Esophagus muscularis mucosa (tissue), 4 donors: Measurements from ENCODE around the gene DAAM2. TPM values are rescaled to one million over a fixed set of nuclear protein-coding genes. Genes with fewer than 3 reads are reported as not detected.

Source experiments
- DNase-seq: peaks from one replicate; pipeline ENCODE4 v3.0.0-alpha.2; 2017; ENCODE audit errors: extremely low spot score
- H3K27ac ChIP-seq, 4 donors: fragments of 200-600 bp; sonication (generic); replicated peaks in 1 of 4; 1 replicate in 3 of 4; 2 replicates in 1 of 4; pipeline ENCODE4 v1.5.1; 2016 to 2019; ENCODE audit warnings: mild to moderate bottlenecking in 1 of 4
- H3K27me3 ChIP-seq, 4 donors: fragments of 200-600 bp; sonication (generic); one replicate each; pipeline versions ENCODE4 v1.5.1 to v1.6.0; 2016 to 2019
- H3K36me3 ChIP-seq, 4 donors: fragments of 200-600 bp; sonication (generic); one replicate each; pipeline ENCODE4 v1.5.1; 2016 to 2019
- H3K4me1 ChIP-seq, 4 donors: fragments of 200-600 bp; sonication (generic); one replicate each; pipeline ENCODE4 v1.5.1; 2016 to 2019
- H3K4me3 ChIP-seq, 4 donors: fragments of 200-600 bp; sonication (generic); 1 replicate in 2 of 4; 2 replicates in 2 of 4; pipeline ENCODE4 v1.5.1; 2016 to 2019; ENCODE audit warnings: mild to moderate bottlenecking in 4 of 4, moderate library complexity in 1 of 4
- H3K9me3 ChIP-seq, 4 donors: fragments of 200-600 bp; sonication (generic); 1 replicate in 3 of 4; 2 replicates in 1 of 4; pipeline ENCODE4 v1.5.1; 2016 to 2019
- CTCF ChIP-seq, 3 experiments: fragments of 200-600 bp in 2 of 3; fragments of 450-650 bp in 1 of 3; sonication (generic) in 2 of 3; IDR thresholded peaks; one replicate each; pipeline ENCODE4 v1.5.1; 2017 to 2019; ENCODE audit warnings: antibody characterized with exemption in 3 of 3, mild to moderate bottlenecking in 2 of 3, moderate library complexity in 1 of 3
- EP300 ChIP-seq: sonication (generic); formaldehyde crosslinking; IDR thresholded peaks from one replicate; pipeline ENCODE4 v1.6.1; 2017; ENCODE audit warnings: antibody characterized with exemption
- POLR2A ChIP-seq: fragments of 450-650 bp; IDR thresholded peaks from one replicate; pipeline ENCODE4 v1.6.1; 2017; ENCODE audit warnings: antibody characterized with exemption, moderate library complexity, mild to moderate bottlenecking, low read depth
- POLR2AphosphoS5 ChIP-seq, 2 donors: sonication (generic); formaldehyde crosslinking; IDR thresholded peaks; one replicate each; pipeline ENCODE4 v1.6.1; 2017; ENCODE audit warnings: antibody characterized with exemption in 2 of 2
- WGBS: methylation state at CpG from one replicate; pipeline ENCODE4 v1.1.5; 2018; 5-methylcytosine and 5-hydroxymethylcytosine counted together
- intact Hi-C: fragments of 100-400 bp; cut with DNase I; formaldehyde crosslinking; loops from one replicate; pipeline ENCODE4 v1.15.1; 2023
- total RNA-seq, 4 donors: library from RNA; depleted of rRNA; stranded (reverse); fragments of >200 nt; gene quantifications; one replicate each; pipeline versions ENCODE4 v1.1.0 to v1.2.1, GENCODE V29; 2016

The DAAM2 gene
- total RNA-seq, 4 donors from 2014 or later = 221 to 446 (median 392) TPM

GRCh38 chr6:39811835-39812345 lies 19.7 kb downstream of the DAAM2 start:
- no peak for TF ChIP-seq CTCF (IDR thresholded peaks at IDR 0.05)
- no peak for TF ChIP-seq POLR2A
- no peak for TF ChIP-seq POLR2AphosphoS5 (IDR thresholded peaks at IDR 0.05)
- no peak for TF ChIP-seq EP300
- intact Hi-C loops = no loop called here
- no peaks in the 10 kb centered on the region for H3K27me3 ChIP-seq
- no peak for DNase-seq
- no peaks in the 10 kb centered on the region for H3K9me3 ChIP-seq
- H3K4me3 ChIP-seq = no peak overlapping the region
- peak overlapping the region; percentile 81 to 97 (median 88) for H3K27ac ChIP-seq
- H3K4me1 ChIP-seq = peaks cover 49 to 100% (median 97%) of the 10 kb centered on the region in 4 donors
- 62% methylated on average over 3 of the region's 3 CpGs for WGBS
- peaks cover 0 to 12% (median 4%) of the 10 kb centered on the region in 4 donors for H3K36me3 ChIP-seq

- Histone ChIP-seq H3K27ac (peak overlapping the region; percentile 81 to 97 (median 88)), H3K4me3 (peak overlapping the region in 2 of 4 donors; percentile 5 to 23), H3K36me3 (peaks cover 0 to 12% (median 4%) of the 10 kb centered on the region in 4 donors), H3K27me3 (no peaks in the 10 kb centered on the region), H3K9me3 (no peaks in the 10 kb centered on the region), H3K4me1 (peaks cover 52 to 100% (median 99%) of the 10 kb centered on the region in 4 donors)
- DNase-seq = no peak
- WGBS = 58% methylated on average over 2 of the region's 2 CpGs
- intact Hi-C loops = no loop called here
- peak in 1 of 2 donors; percentile 3 for TF ChIP-seq POLR2AphosphoS5 (IDR thresholded peaks at IDR 0.05)
- no peak for TF ChIP-seq POLR2A
These were observed 20.3 kb downstream of the DAAM2 start for GRCh38 chr6:39812496-39812852.

- peak overlapping the region; percentile 81 to 97 (median 88) for H3K27ac ChIP-seq
- intact Hi-C loops = no loop called here
- TF ChIP-seq EP300 = no peak
- TF ChIP-seq POLR2A = no peak
- peak in 1 of 2 donors; percentile 22 for TF ChIP-seq POLR2AphosphoS5 (IDR thresholded peaks at IDR 0.05)
- TF ChIP-seq CTCF (IDR thresholded peaks at IDR 0.05) = peak; percentile 23 to 45 (median 24)
- H3K36me3 ChIP-seq = peaks cover 0 to 12% (median 4%) of the 10 kb centered on the region in 4 donors
- 13% methylated on average over 9 of the region's 9 CpGs for WGBS
- no peaks in the 10 kb centered on the region for H3K27me3 ChIP-seq
- peaks cover 55 to 100% (median 99%) of the 10 kb centered on the region in 4 donors for H3K4me1 ChIP-seq
- DNase-seq = no peak
- H3K4me3 ChIP-seq = peak overlapping the region in 3 of 4 donors; percentile 5 to 23 (median 6)
- H3K9me3 ChIP-seq = no peaks in the 10 kb centered on the region
These were observed 20.8 kb downstream of the DAAM2 start for GRCh38 chr6:39812853-39813533.

GRCh38 chr6:39814236-39814635 lies 22.1 kb downstream of the DAAM2 start:
- H3K4me3 ChIP-seq = no peak overlapping the region
- 80% methylated on average over 4 of the region's 4 CpGs for WGBS
- peaks cover 54 to 100% (median 99%) of the 10 kb centered on the region in 4 donors for H3K4me1 ChIP-seq
- DNase-seq = no peak
- TF ChIP-seq EP300 (no peak), POLR2AphosphoS5 (IDR thresholded peaks at IDR 0.05) (no peak), CTCF (IDR thresholded peaks at IDR 0.05) (no peak), POLR2A (no peak)
- H3K9me3 ChIP-seq = no peaks in the 10 kb centered on the region
- H3K27ac ChIP-seq = peak overlapping the region; percentile 81 to 97 (median 88)
- H3K36me3 ChIP-seq = peaks cover 0 to 12% (median 4%) of the 10 kb centered on the region in 4 donors
- intact Hi-C loops = no loop called here
- no peaks in the 10 kb centered on the region for H3K27me3 ChIP-seq

GRCh38 chr6:39815356-39815755 lies 23.2 kb downstream of the DAAM2 start:
- Histone ChIP-seq H3K9me3 (no peaks in the 10 kb centered on the region), H3K36me3 (peaks cover 0 to 12% (median 4%) of the 10 kb centered on the region in 4 donors), H3K4me1 (peaks cover 52 to 100% (median 100%) of the 10 kb centered on the region in 4 donors), H3K4me3 (no peak overlapping the region), H3K27ac (peak overlapping the region; percentile 81 to 97 (median 88)), H3K27me3 (no peaks in the 10 kb centered on the region)
- no peak for DNase-seq
- TF ChIP-seq POLR2A (no peak), POLR2AphosphoS5 (IDR thresholded peaks at IDR 0.05) (no peak), EP300 (no peak), CTCF (IDR thresholded peaks at IDR 0.05) (no peak)
- 84% methylated on average over 3 of the region's 3 CpGs for WGBS
- intact Hi-C loops = no loop called here
